Calu3 (cell line): ENCODE results near the gene ISG20L2. TPM values are rescaled to one million over a fixed set of nuclear protein-coding genes. Genes with fewer than 3 reads are reported as not detected.

ENCODE experiments used
- BruUV-seq: library from RNA; stranded (reverse); fragments of 400-500 nt; replicated peaks from 2 replicates; lab custom pipeline; 2021; lab: Mats Ljungman, UMichigan
- CTCF ChIA-PET: fragments of 300-600 bp; sonication (Branson Sonifier 250); formaldehyde crosslinking; loops from one replicate; lab custom pipeline; 2022; ENCODE audit warnings: antibody characterized with exemption; lab: Charles Lee
- DNase-seq: peaks from one replicate; pipeline ENCODE4 v3.0.0; 2022
- H3K27ac Mint-ChIP-seq: one replicate; pipeline ENCODE4 v1.8.0; 2022; ENCODE audit warnings: mixed read lengths; ENCODE audit not compliant: unreplicated experiment
- H3K27me3 Mint-ChIP-seq: one replicate; pipeline ENCODE4 v1.8.0; 2022; ENCODE audit warnings: mixed read lengths; ENCODE audit not compliant: unreplicated experiment
- H3K36me3 Mint-ChIP-seq: one replicate; pipeline ENCODE4 v1.8.0; 2022; ENCODE audit warnings: mild to moderate bottlenecking, moderate library complexity, mixed read lengths; ENCODE audit not compliant: insufficient read depth, unreplicated experiment
- H3K4me1 Mint-ChIP-seq: one replicate; pipeline ENCODE4 v1.8.0; 2022; ENCODE audit warnings: mild to moderate bottlenecking, low read depth, mixed read lengths; ENCODE audit not compliant: unreplicated experiment
- H3K4me3 Mint-ChIP-seq: one replicate; pipeline ENCODE4 v1.8.0; 2022; ENCODE audit warnings: mild to moderate bottlenecking, low read depth, moderate library complexity, mixed read lengths; ENCODE audit not compliant: unreplicated experiment
- H3K9me3 Mint-ChIP-seq: one replicate; pipeline ENCODE4 v1.8.0; 2022; ENCODE audit warnings: low read depth, mixed read lengths; ENCODE audit not compliant: unreplicated experiment
- intact Hi-C: fragments of 100-400 bp; cut with micrococcal nuclease; formaldehyde crosslinking; loops from one replicate; pipeline ENCODE4 v1.10.0; 2022; ENCODE audit not compliant: unreplicated experiment
- total RNA-seq: library from RNA; stranded (reverse); gene quantifications from 2 replicates; pipeline ENCODE4 v1.2.3, GENCODE V29; 2022
- TF ChIP-seq, protein P1 (sequence below): fragments of 200-600 bp; IDR thresholded peaks from one replicate; pipeline ENCODE4 v1.8.0; 2022; ENCODE audit warnings: antibody characterized with exemption; ENCODE audit not compliant: unreplicated experiment

Gene ISG20L2
- total RNA-seq, 1 experiment from 2014 or later, result 61.6 TPM

- no peaks in the 10 kb centered on the region for H3K36me3 Mint-ChIP-seq
- CTCF ChIA-PET, result interaction anchor here (0.6 to 5.1 kb wide), 10 partner anchors 14 to 200 kb away, joined by 3 to 199 read pairs (median 7); partner anchors contain the start of genes INSRR, MRPL24, NTRK1 and PRCC
- TF ChIP-seq, protein P1, sequence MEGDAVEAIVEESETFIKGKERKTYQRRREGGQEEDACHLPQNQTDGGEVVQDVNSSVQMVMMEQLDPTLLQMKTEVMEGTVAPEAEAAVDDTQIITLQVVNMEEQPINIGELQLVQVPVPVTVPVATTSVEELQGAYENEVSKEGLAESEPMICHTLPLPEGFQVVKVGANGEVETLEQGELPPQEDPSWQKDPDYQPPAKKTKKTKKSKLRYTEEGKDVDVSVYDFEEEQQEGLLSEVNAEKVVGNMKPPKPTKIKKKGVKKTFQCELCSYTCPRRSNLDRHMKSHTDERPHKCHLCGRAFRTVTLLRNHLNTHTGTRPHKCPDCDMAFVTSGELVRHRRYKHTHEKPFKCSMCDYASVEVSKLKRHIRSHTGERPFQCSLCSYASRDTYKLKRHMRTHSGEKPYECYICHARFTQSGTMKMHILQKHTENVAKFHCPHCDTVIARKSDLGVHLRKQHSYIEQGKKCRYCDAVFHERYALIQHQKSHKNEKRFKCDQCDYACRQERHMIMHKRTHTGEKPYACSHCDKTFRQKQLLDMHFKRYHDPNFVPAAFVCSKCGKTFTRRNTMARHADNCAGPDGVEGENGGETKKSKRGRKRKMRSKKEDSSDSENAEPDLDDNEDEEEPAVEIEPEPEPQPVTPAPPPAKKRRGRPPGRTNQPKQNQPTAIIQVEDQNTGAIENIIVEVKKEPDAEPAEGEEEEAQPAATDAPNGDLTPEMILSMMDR, result no peak
- no peak overlapping the region for H3K27ac Mint-ChIP-seq
- BruUV-seq, result no TSS peak
- intact Hi-C loops, result loop anchor here (2.0 to 5.0 kb wide), 3 partner anchors 40 to 133 kb away; partner anchors contain the start of genes NTRK1 and PRCC
- no peak overlapping the region for H3K4me3 Mint-ChIP-seq
- no peaks in the 10 kb centered on the region for H3K27me3 Mint-ChIP-seq
- no peak for DNase-seq
- H3K9me3 Mint-ChIP-seq, result no peaks in the 10 kb centered on the region
- H3K4me1 Mint-ChIP-seq, result peaks cover 28% of the 10 kb centered on the region
Measured at GRCh38 chr1:156727492-156727891, 1.1 kb downstream of the ISG20L2 start.

DNA sequence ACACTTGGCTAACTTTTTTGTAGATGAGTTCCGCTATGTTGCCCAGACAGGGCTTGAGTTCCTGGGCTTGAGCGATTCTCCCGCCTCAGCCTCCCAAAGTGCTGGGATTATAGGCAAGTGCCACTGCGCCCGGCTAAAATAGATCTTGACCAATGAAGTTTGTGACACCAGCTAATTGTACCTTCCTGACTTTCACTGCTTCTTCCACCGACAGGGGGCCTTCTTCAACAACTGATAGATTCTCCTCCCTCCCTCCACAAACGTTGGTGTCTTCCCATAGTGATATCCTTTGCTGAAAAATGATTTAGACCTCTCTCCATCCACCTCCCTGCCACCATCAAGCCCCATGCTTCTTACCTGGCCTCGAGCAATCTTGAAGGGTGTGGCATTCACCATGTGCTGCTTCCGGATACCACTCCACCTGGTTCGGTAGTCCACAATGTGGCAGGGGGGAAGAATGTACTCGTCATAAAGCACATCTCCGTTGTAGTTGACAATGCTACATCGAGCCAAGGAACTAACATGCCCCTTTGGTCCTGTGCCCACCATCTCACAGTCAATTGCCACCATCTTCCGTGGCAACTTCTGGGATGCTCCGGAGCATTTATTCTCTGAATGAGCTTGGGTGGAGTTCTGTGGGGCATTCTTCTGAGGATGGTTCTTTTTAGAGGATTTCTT is 1.9 kb downstream of the ISG20L2 start:
- H3K27ac Mint-ChIP-seq, result no peak overlapping the region
- intact Hi-C loops, result loop anchor here (1.0 to 5.0 kb wide), 6 partner anchors 33 to 164 kb away; partner anchors contain the start of genes NTRK1 and PRCC
- no peaks in the 10 kb centered on the region for H3K27me3 Mint-ChIP-seq
- CTCF ChIA-PET, result interaction anchor here (0.6 to 5.1 kb wide), 25 partner anchors 14 to 201 kb away, joined by 3 to 199 read pairs (median 8); partner anchors contain the start of genes HAPLN2, HDGF, INSRR and MRPL24
- H3K36me3 Mint-ChIP-seq, result peaks cover under 1% of the 10 kb centered on the region
- no peaks in the 10 kb centered on the region for H3K9me3 Mint-ChIP-seq
- peaks cover 28% of the 10 kb centered on the region for H3K4me1 Mint-ChIP-seq
- no TSS peak for BruUV-seq
- DNase-seq, result peak; percentile 77
- TF ChIP-seq, protein P1, result peak; percentile 62
- no peak overlapping the region for H3K4me3 Mint-ChIP-seq

DNA sequence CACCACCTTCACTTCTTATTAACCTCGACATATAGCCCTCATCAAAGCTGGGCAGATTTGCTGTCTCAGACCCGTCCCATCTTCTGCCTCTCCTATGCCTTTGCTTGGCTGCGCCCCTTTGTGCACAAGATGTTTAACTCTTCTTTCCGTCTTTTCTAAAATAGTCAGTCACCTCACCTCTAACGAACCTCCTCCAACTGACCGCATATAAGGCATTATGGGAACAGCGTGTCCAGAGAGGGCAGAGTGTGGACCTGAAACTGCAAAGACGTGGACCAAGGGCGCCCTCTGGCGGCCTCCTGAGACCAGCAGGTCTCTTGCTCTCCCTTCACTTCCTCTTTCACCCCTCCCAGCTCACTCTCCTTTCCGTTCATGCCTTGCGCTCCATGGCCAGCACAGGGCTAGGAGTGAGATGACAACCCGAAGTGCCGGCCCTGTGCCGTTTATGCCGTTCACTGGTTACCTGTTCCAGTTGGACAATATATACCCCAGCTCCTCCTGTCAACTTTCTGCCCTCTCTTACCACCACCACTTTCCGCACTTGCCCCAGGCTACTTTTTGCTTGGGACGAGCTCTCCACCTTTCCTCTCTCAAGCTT is 2.8 kb downstream of the ISG20L2 start:
- no peak overlapping the region for H3K27ac Mint-ChIP-seq
- H3K4me1 Mint-ChIP-seq, result peaks cover 28% of the 10 kb centered on the region
- CTCF ChIA-PET, result interaction anchor here (0.6 to 5.1 kb wide), 28 partner anchors 8 to 202 kb away, joined by 3 to 199 read pairs (median 8); partner anchors contain the start of genes CRABP2, HAPLN2, HDGF and INSRR
- no TSS peak for BruUV-seq
- no peaks in the 10 kb centered on the region for H3K27me3 Mint-ChIP-seq
- peak; percentile 94 for DNase-seq
- H3K4me3 Mint-ChIP-seq, result no peak overlapping the region
- H3K9me3 Mint-ChIP-seq, result no peaks in the 10 kb centered on the region
- H3K36me3 Mint-ChIP-seq, result peaks cover 7% of the 10 kb centered on the region
- TF ChIP-seq, protein P1, result peak; percentile 91
- intact Hi-C loops, result loop anchor here (1.0 to 5.0 kb wide), 6 partner anchors 32 to 165 kb away; partner anchors contain the start of genes NTRK1 and PRCC

DNA sequence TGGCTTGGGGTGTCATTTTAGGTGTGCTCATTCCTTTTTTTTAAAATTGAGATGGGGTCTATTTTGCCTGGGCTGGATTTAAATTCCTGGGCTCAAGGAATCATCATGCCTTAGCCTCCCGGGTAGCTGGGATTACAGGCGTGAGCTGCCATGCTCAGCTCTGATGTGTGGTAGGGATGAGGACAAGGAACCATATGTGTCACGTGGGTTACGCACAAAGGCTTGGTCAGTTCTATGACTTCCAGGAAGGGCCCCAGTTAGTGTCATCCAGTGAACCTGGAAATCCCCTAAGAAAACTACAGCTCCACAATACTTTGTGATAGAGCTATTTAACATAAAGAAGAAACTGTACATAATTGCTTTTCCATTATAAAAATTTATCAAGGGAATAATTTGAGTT is 7.0 kb downstream of the ISG20L2 start:
- CTCF ChIA-PET, result interaction anchor here (1.3 kb wide), 1 partner anchor 32 kb away, joined by 4 read pairs; no protein-coding TSS in a partner anchor
- Mint-ChIP-seq H3K4me3 (no peak overlapping the region), H3K27ac (no peak overlapping the region), H3K9me3 (no peaks in the 10 kb centered on the region), H3K27me3 (no peaks in the 10 kb centered on the region), H3K36me3 (peaks cover 18% of the 10 kb centered on the region), H3K4me1 (peaks cover 17% of the 10 kb centered on the region)
- no TSS peak for BruUV-seq
- TF ChIP-seq, protein P1, result no peak
- DNase-seq, result no peak
- intact Hi-C loops, result no loop called here
